Esophagus squamous epithelium (tissue), 5 donors: ENCODE data around the gene PLEKHG3. TPM values are rescaled to one million over a fixed set of nuclear protein-coding genes. Genes with fewer than 3 reads are reported as not detected.

ENCODE experiments used
- DNase-seq: peaks from one replicate; lab custom pipeline; 2025; lab: John Stamatoyannopoulos, UW
- H3K27ac ChIP-seq, 4 donors: fragments of 200-600 bp; sonication (generic); one replicate each; pipeline ENCODE4 v1.5.1; 2016 to 2019; ENCODE audit warnings: mild to moderate bottlenecking in 1 of 4
- H3K27me3 ChIP-seq, 4 donors: fragments of 200-600 bp; sonication (generic); 1 replicate in 3 of 4; 2 replicates in 1 of 4; pipeline versions ENCODE4 v1.5.1 to v1.6.0; 2017 to 2021; ENCODE audit warnings: antibody characterized with exemption in 1 of 4
- H3K36me3 ChIP-seq, 3 donors: fragments of 200-600 bp; sonication (generic); one replicate each; pipeline ENCODE4 v1.5.1; 2016 to 2019
- H3K4me1 ChIP-seq, 3 donors: fragments of 200-600 bp; sonication (generic); one replicate each; pipeline ENCODE4 v1.5.1; 2017 to 2019
- H3K4me3 ChIP-seq, 4 donors: fragments of 200-600 bp; sonication (generic); 1 replicate in 3 of 4; 2 replicates in 1 of 4; pipeline ENCODE4 v1.5.1; 2016 to 2019; ENCODE audit warnings: mild to moderate bottlenecking in 2 of 4, moderate library complexity in 1 of 4
- H3K9me3 ChIP-seq, 3 donors: fragments of 200-600 bp; sonication (generic); one replicate each; pipeline ENCODE4 v1.5.1; 2016 to 2019
- CTCF ChIP-seq, 6 experiments: fragments of 450-650 bp in 4 of 6; fragments of 200-600 bp in 2 of 6; sonication (generic) in 2 of 6; IDR thresholded peaks; one replicate each; pipeline ENCODE4 v1.5.1; 2016 to 2019; ENCODE audit warnings: antibody characterized with exemption in 6 of 6, mild to moderate bottlenecking in 4 of 6, moderate library complexity in 4 of 6
- POLR2A ChIP-seq, 4 donors: fragments of 450-650 bp; IDR thresholded peaks; one replicate each; pipeline ENCODE4 v1.6.1; 2017; ENCODE audit warnings: antibody characterized with exemption in 4 of 4, mild to moderate bottlenecking in 4 of 4, moderate library complexity in 3 of 4
- WGBS, 2 donors: methylation state at CpG; one replicate each; pipeline ENCODE4 v1.1.5; 2018; 5-methylcytosine and 5-hydroxymethylcytosine counted together
- intact Hi-C: fragments of 100-400 bp; cut with DNase I; formaldehyde crosslinking; loops from one replicate; pipeline ENCODE4 v1.15.0; 2022
- total RNA-seq, 4 donors: library from RNA; depleted of rRNA; stranded (reverse); fragments of >200 nt; gene quantifications; one replicate each; pipeline ENCODE4 v1.1.0, GENCODE V29; 2016
- donor health status: DM: yes; HTN: yes; CAD: no.

Gene PLEKHG3
- total RNA-seq, 4 donors from 2014 or later, result 44.6 to 87.8 (median 60.8) TPM

GRCh38 chr14:64674829-64675228 is 29.4 kb upstream of the PLEKHG3 start:
- no peaks in the 10 kb centered on the region for H3K27me3 ChIP-seq
- intact Hi-C loops, result loop anchor here (5.0 kb wide), 1 partner anchor 87 kb away; no protein-coding TSS in a partner anchor
- no peaks in the 10 kb centered on the region for H3K9me3 ChIP-seq
- no peak for TF ChIP-seq CTCF (IDR thresholded peaks at IDR 0.05)
- TF ChIP-seq POLR2A (IDR thresholded peaks at IDR 0.05), result no peak
- no peak for DNase-seq
- H3K27ac ChIP-seq, result peak overlapping the region in 3 of 4 donors; percentile 54 to 75 (median 68)
- H3K4me1 ChIP-seq, result peaks cover 20 to 68% (median 32%) of the 10 kb centered on the region in 3 donors
- no peak overlapping the region for H3K4me3 ChIP-seq
- 61 to 75% methylated on average over 10 of the region's 10 CpGs for WGBS, 2 donors
- H3K36me3 ChIP-seq, result no peaks in the 10 kb centered on the region

- H3K27ac ChIP-seq, result peak overlapping the region in 3 of 4 donors; percentile 54 to 75 (median 63)
- intact Hi-C loops, result no loop called here
- H3K4me1 ChIP-seq, result peaks cover 22 to 68% (median 37%) of the 10 kb centered on the region in 3 donors
- no peaks in the 10 kb centered on the region for H3K9me3 ChIP-seq
- TF ChIP-seq POLR2A (IDR thresholded peaks at IDR 0.05), result no peak
- no peak for TF ChIP-seq CTCF (IDR thresholded peaks at IDR 0.05)
- no peaks in the 10 kb centered on the region for H3K36me3 ChIP-seq
- 65% methylated on average over 2 of the region's 3 CpGs; no CpG with 5 or more reads in 1 of the 2 donors for WGBS, 2 donors
- no peaks in the 10 kb centered on the region for H3K27me3 ChIP-seq
- no peak overlapping the region for H3K4me3 ChIP-seq
- DNase-seq, result no peak
Measured at GRCh38 chr14:64675312-64675711, 28.9 kb upstream of the PLEKHG3 start.

- intact Hi-C loops, result no loop called here
- H3K36me3 ChIP-seq, result no peaks in the 10 kb centered on the region
- DNase-seq, result no peak
- no peaks in the 10 kb centered on the region for H3K9me3 ChIP-seq
- no peak overlapping the region for H3K4me3 ChIP-seq
- WGBS, 2 donors, result 71 to 72% methylated on average over 3 of the region's 3 CpGs
- H3K27ac ChIP-seq, result peak overlapping the region in 1 of 4 donors; percentile 75
- no peaks in the 10 kb centered on the region for H3K27me3 ChIP-seq
- peaks cover 33 to 72% (median 49%) of the 10 kb centered on the region in 3 donors for H3K4me1 ChIP-seq
- TF ChIP-seq POLR2A (IDR thresholded peaks at IDR 0.05), result no peak
- no peak for TF ChIP-seq CTCF (IDR thresholded peaks at IDR 0.05)
Measured at GRCh38 chr14:64676410-64677008, 27.7 kb upstream of the PLEKHG3 start.

- DNase-seq, result no peak
- no peaks in the 10 kb centered on the region for H3K27me3 ChIP-seq
- H3K27ac ChIP-seq, result peak overlapping the region; percentile 81 to 91 (median 87)
- TF ChIP-seq CTCF (IDR thresholded peaks at IDR 0.05) (peak in 2 of 6 experiments; percentile 17 to 23), POLR2A (IDR thresholded peaks at IDR 0.05) (no peak)
- H3K4me1 ChIP-seq, result peaks cover 43 to 71% (median 43%) of the 10 kb centered on the region in 3 donors
- WGBS, 2 donors, result 43 to 48% methylated on average over 5 to 8 of the region's 10 CpGs
- intact Hi-C loops, result no loop called here
- H3K4me3 ChIP-seq, result no peak overlapping the region
- no peaks in the 10 kb centered on the region for H3K36me3 ChIP-seq
- H3K9me3 ChIP-seq, result no peaks in the 10 kb centered on the region
Measured at GRCh38 chr14:64680013-64680713, 24.1 kb upstream of the PLEKHG3 start.

GRCh38 chr14:64680714-64681065 is 23.5 kb upstream of the PLEKHG3 start:
- Histone ChIP-seq H3K27ac (peak overlapping the region; percentile 81 to 91 (median 87)), H3K4me1 (peaks cover 38 to 66% (median 38%) of the 10 kb centered on the region in 3 donors), H3K9me3 (no peaks in the 10 kb centered on the region), H3K27me3 (no peaks in the 10 kb centered on the region), H3K4me3 (no peak overlapping the region), H3K36me3 (no peaks in the 10 kb centered on the region)
- intact Hi-C loops, result no loop called here
- DNase-seq, result no peak
- no peak for TF ChIP-seq CTCF (IDR thresholded peaks at IDR 0.05)
- TF ChIP-seq POLR2A (IDR thresholded peaks at IDR 0.05), result no peak
- 55 to 60% methylated on average over 3 of the region's 3 CpGs for WGBS, 2 donors
